GM13977 (cell line): ENCODE data around the gene KCNG2.

Experiments
- DNase-seq: peaks from one replicate; pipeline ENCODE4 v3.0.0; 2012; ENCODE audit warnings: low spot score
- CTCF ChIP-seq: IDR thresholded peaks from 2 replicates; pipeline ENCODE4 v1.5.1; 2012; ENCODE audit warnings: mild to moderate bottlenecking, control low read depth; ENCODE audit not compliant: insufficient read depth; ENCODE audit errors: extremely low read depth, missing control alignments
- in situ Hi-C: fragments of 300-500 bp; cut with MboI; formaldehyde crosslinking; loops from one replicate; pipeline ENCODE4 v1.12.0; 2022; ENCODE audit warnings: low sequenced_read_pairs, low pct_unique_long_range_greater_than_20kb, mixed read lengths, inconsistent platforms; ENCODE audit not compliant: unreplicated experiment

KCNG2 gene

GRCh38 chr18:79906706-79907105 lies 109.0 kb downstream of the KCNG2 start:
- no peak for DNase-seq
- in situ Hi-C loops, result no loop called here
- no peak for TF ChIP-seq CTCF

GRCh38 chr18:79910563-79911343 lies 113.0 kb downstream of the KCNG2 start:
- in situ Hi-C loops, result no loop called here
- peak; percentile 23 for DNase-seq

GRCh38 chr18:79911344-79912270 lies 113.9 kb downstream of the KCNG2 start:
- in situ Hi-C loops, result no loop called here
- TF ChIP-seq CTCF, result no peak
- peak; percentile 20 for DNase-seq

More at GRCh38 chr18:79910563-79911343, 113.0 kb downstream of the KCNG2 start:
- TF ChIP-seq CTCF, result no peak

GRCh38 chr18:79912409-79912991 lies 114.8 kb downstream of the KCNG2 start:
- no peak for DNase-seq
- TF ChIP-seq CTCF, result no peak
- in situ Hi-C loops, result no loop called here

GRCh38 chr18:79912994-79913831 lies 115.5 kb downstream of the KCNG2 start:
- no peak for DNase-seq
- in situ Hi-C loops, result no loop called here
- no peak for TF ChIP-seq CTCF
